Kidney epithelial cell (primary cell): ENCODE measurements around the gene CAMK4. TPM values are rescaled to one million over a fixed set of nuclear protein-coding genes. Genes with fewer than 3 reads are reported as not detected.

ENCODE experiments used
- DNase-seq: peaks from one replicate; pipeline ENCODE4 v3.0.0-alpha.2; 2010; ENCODE audit warnings: low read depth
- H3K27me3 ChIP-seq: 2 replicates; pipeline ENCODE4 v1.6.0; 2011; ENCODE audit warnings: low read length; ENCODE audit not compliant: control insufficient read depth, insufficient read depth
- H3K36me3 ChIP-seq: 2 replicates; pipeline ENCODE4 v1.5.1; 2011; ENCODE audit warnings: low read length; ENCODE audit not compliant: control insufficient read depth, insufficient read depth
- H3K4me3 ChIP-seq: 2 replicates; pipeline ENCODE4 v1.5.1; 2011; ENCODE audit warnings: low read depth, mild to moderate bottlenecking, control low read depth, low read length
- CTCF ChIP-seq: IDR thresholded peaks from 2 replicates; pipeline ENCODE4 v1.5.1; 2011; ENCODE audit warnings: mild to moderate bottlenecking, moderate library complexity, low read length, control low read depth, inconsistent platforms; ENCODE audit not compliant: insufficient read depth, poor library complexity, severe bottlenecking
- total RNA-seq: library from RNA; depleted of rRNA; stranded (reverse); fragments of >200 nt; gene quantifications from 2 replicates; pipeline ENCODE4 v1.2.3, GENCODE V29; 2015

The CAMK4 gene
- 0.62 and 0.75 TPM in 2 replicates for total RNA-seq

GRCh38 chr5:111223787-111224560, at the start of gene CAMK4:
Gene CAMK4, plus strand, starts transcription at chr5:111224384. Its CDS starts 100 bp downstream, at chr5:111224484.
- Histone ChIP-seq H3K27me3 (no peaks in the 10 kb centered on the region), H3K4me3 (peak within 1 kb of the TSS; percentile 54), H3K36me3 (no peaks in the 10 kb centered on the region)
- peak; percentile 10 for TF ChIP-seq CTCF
- peak; percentile 4 for DNase-seq

- DNase-seq: no peak
- H3K36me3 ChIP-seq: no peaks in the 10 kb centered on the region
- no peak for TF ChIP-seq CTCF
- H3K4me3 ChIP-seq: no peak overlapping the region
- no peaks in the 10 kb centered on the region for H3K27me3 ChIP-seq
Measured at GRCh38 chr5:111183064-111183463, 41.1 kb upstream of the CAMK4 start.

GRCh38 chr5:111187079-111187478, 37.1 kb upstream of the CAMK4 start:
- Histone ChIP-seq H3K4me3 (no peak overlapping the region), H3K36me3 (no peaks in the 10 kb centered on the region), H3K27me3 (no peaks in the 10 kb centered on the region)
- TF ChIP-seq CTCF: no peak
- DNase-seq: no peak

GRCh38 chr5:111194053-111194452, 30.1 kb upstream of the CAMK4 start:
- no peak for DNase-seq
- no peak overlapping the region for H3K4me3 ChIP-seq
- H3K27me3 ChIP-seq: no peaks in the 10 kb centered on the region
- no peak for TF ChIP-seq CTCF
- no peaks in the 10 kb centered on the region for H3K36me3 ChIP-seq

- H3K36me3 ChIP-seq: no peaks in the 10 kb centered on the region
- H3K27me3 ChIP-seq: no peaks in the 10 kb centered on the region
- no peak for DNase-seq
- TF ChIP-seq CTCF: no peak
- H3K4me3 ChIP-seq: no peak overlapping the region
Measured at GRCh38 chr5:111194925-111195324, 29.3 kb upstream of the CAMK4 start.

- Histone ChIP-seq H3K4me3 (no peak overlapping the region), H3K36me3 (no peaks in the 10 kb centered on the region), H3K27me3 (no peaks in the 10 kb centered on the region)
- DNase-seq: no peak
- no peak for TF ChIP-seq CTCF
Measured at GRCh38 chr5:111197523-111197922, 26.7 kb upstream of the CAMK4 start.
